ENCODE measurements around the gene MYO5A. TPM values are rescaled to one million over a fixed set of nuclear protein-coding genes. Genes with fewer than 3 reads are reported as not detected.

The MYO5A gene
- total RNA-seq, 4 donors from 2014 or later, result 5.8 to 51.2 (median 10.2) TPM

DNA sequence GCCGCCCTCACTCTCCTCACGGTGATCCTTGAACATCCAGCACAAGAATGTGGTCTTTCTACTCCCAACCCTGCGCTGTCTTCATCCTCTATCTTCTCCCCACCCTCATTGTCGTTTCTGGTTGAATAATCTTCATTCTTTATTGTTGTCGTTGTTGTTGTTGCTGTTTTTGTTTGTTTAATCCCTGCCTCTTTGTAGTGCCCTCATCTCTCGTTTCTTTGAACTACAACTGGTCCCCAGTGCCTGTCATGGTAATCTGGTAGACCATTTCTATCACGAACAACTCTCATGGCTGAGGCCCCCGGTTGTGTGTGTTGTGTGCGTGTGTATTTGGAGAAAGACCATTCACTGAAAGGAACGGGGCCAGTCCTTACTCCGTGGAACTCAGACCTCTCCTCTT is 1.3 kb upstream of the MYO5A start:
- Histone ChIP-seq H3K4me1 (peaks cover 14 to 28% of the 10 kb centered on the region in 2 donors), H3K27me3 (no peaks in the 10 kb centered on the region), H3K4me3 (peak overlapping the region in 1 of 4 donors; percentile 93), H3K9me3 (no peaks in the 10 kb centered on the region), H3K27ac (no peak overlapping the region), H3K36me3 (no peaks in the 10 kb centered on the region)
- TF ChIP-seq POLR2A (IDR thresholded peaks at IDR 0.05), result no peak
- TF ChIP-seq, protein P1, sequence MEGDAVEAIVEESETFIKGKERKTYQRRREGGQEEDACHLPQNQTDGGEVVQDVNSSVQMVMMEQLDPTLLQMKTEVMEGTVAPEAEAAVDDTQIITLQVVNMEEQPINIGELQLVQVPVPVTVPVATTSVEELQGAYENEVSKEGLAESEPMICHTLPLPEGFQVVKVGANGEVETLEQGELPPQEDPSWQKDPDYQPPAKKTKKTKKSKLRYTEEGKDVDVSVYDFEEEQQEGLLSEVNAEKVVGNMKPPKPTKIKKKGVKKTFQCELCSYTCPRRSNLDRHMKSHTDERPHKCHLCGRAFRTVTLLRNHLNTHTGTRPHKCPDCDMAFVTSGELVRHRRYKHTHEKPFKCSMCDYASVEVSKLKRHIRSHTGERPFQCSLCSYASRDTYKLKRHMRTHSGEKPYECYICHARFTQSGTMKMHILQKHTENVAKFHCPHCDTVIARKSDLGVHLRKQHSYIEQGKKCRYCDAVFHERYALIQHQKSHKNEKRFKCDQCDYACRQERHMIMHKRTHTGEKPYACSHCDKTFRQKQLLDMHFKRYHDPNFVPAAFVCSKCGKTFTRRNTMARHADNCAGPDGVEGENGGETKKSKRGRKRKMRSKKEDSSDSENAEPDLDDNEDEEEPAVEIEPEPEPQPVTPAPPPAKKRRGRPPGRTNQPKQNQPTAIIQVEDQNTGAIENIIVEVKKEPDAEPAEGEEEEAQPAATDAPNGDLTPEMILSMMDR (IDR thresholded peaks at IDR 0.05 in 4 of 5, conservative IDR thresholded peaks at IDR 0.05 in 1 of 5), result no peak
- intact Hi-C loops (cut with DNase I; ENCODE audit: low total_unique reads) (loop anchor here (2.0 to 10.0 kb wide), 5 partner anchors 32 to 273 kb away; partner anchors contain the start of gene ATOSA), in situ Hi-C loops (cut with MboI; ENCODE audit: low sequenced_read_pairs in 4 of 4) (loop anchor here in 3 of 4 donors (10.0 kb wide), 3 partner anchors 185 to 265 kb away; no protein-coding TSS in a partner anchor)
- DNase-seq (no peak), ATAC-seq (no peak)

DNA sequence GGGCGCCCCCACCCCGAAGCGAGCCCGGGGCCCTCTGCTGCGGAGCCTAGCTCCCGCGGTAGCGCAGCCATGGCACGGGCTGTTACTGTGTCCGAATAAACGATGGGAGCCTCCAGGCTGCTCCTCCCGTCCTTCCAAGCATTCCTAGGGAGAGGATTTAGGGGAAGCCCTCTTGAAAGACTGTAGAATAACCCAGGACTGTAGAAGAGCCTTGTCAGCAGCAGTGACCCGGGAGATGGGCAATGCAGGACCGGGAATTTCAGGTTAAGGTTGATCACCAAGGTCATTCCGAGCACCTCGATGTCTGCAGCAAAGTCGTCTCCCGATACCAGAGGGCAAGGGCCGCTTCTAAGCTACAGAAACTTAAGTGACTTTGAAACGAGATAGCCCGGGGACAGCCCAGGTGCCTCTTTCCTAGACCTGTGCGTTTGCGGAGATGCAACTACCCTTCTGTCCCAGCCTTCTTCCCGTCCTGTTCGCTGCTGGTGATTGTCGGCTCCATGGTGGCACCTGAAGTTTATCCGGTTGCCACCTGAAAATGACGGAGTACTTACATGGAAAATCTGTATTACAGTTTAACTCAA is 753 bp upstream of the MYO5A start:
- peak overlapping the region; percentile 36 to 93 (median 85) for H3K27ac ChIP-seq
- in situ Hi-C loops (cut with MboI; ENCODE audit: low sequenced_read_pairs in 4 of 4) (loop anchor here in 2 of 4 donors (10.0 kb wide), 2 partner anchors 185 to 205 kb away; no protein-coding TSS in a partner anchor), intact Hi-C loops (cut with DNase I; ENCODE audit: low total_unique reads) (loop anchor here (2.0 to 10.0 kb wide), 5 partner anchors 33 to 273 kb away; partner anchors contain the start of gene ATOSA)
- peak overlapping the region; percentile 41 to 93 (median 62) for H3K4me3 ChIP-seq
- TF ChIP-seq, protein P1 (IDR thresholded peaks at IDR 0.05 in 4 of 5, conservative IDR thresholded peaks at IDR 0.05 in 1 of 5), result no peak
- no peak for TF ChIP-seq POLR2A (IDR thresholded peaks at IDR 0.05)
- H3K9me3 ChIP-seq, result no peaks in the 10 kb centered on the region
- H3K4me1 ChIP-seq, result peaks cover 16 to 29% of the 10 kb centered on the region in 2 donors
- ATAC-seq (peak in 1 of 2 donors; percentile 40), DNase-seq (no peak)
- H3K27me3 ChIP-seq, result no peaks in the 10 kb centered on the region
- H3K36me3 ChIP-seq, result no peaks in the 10 kb centered on the region

DNA sequence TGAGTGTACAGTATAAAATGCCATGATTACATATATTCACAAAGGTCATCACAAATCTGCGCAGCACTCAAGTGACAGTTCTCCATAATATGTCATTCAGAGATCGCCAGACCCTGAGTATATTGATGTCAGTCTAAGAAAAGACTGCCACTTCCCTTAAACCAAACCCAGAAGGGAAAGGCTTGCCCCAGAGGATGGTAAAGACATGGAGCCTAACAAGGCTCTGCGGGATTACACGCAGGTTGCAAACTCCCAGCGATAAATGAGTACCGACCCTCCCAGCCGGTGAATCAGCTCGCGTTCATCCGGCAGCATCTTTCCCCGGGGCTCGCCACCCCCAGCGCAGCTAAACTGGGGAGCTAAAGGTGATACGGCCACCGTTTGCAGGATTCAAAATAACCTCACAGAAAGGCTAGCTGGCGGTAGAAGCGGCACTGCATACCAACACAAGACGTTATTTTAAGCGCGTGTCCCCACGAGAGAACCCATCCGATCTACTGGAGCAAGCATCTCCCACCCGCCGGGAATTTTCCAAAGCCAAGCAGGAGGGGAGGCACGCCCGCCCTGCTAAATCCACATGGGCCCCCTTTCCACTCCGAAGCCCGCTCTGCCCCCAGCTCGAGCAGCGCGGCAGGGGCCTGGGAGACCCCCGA is 643 bp downstream of the MYO5A start:
- DNase-seq (no peak), ATAC-seq (peak; percentile 25 to 31)
- Histone ChIP-seq H3K27me3 (no peaks in the 10 kb centered on the region), H3K9me3 (no peaks in the 10 kb centered on the region), H3K4me3 (peak overlapping the region; percentile 67 to 94 (median 91)), H3K27ac (peak overlapping the region; percentile 79 to 93 (median 91)), H3K4me1 (peaks cover 28 to 43% of the 10 kb centered on the region in 2 donors), H3K36me3 (no peaks in the 10 kb centered on the region)
- in situ Hi-C loops (cut with MboI; ENCODE audit: low sequenced_read_pairs in 4 of 4), result loop anchor here in 2 of 4 donors (10.0 kb wide), 2 partner anchors 183 to 207 kb away; no protein-coding TSS in a partner anchor
- intact Hi-C loops (cut with DNase I; ENCODE audit: low total_unique reads), result loop anchor here (2.0 to 10.0 kb wide), 5 partner anchors 34 to 271 kb away; partner anchors contain the start of gene ATOSA
- TF ChIP-seq, protein P1 (IDR thresholded peaks at IDR 0.05 in 4 of 5, conservative IDR thresholded peaks at IDR 0.05 in 1 of 5), result no peak
- no peak for TF ChIP-seq POLR2A (IDR thresholded peaks at IDR 0.05)

DNA sequence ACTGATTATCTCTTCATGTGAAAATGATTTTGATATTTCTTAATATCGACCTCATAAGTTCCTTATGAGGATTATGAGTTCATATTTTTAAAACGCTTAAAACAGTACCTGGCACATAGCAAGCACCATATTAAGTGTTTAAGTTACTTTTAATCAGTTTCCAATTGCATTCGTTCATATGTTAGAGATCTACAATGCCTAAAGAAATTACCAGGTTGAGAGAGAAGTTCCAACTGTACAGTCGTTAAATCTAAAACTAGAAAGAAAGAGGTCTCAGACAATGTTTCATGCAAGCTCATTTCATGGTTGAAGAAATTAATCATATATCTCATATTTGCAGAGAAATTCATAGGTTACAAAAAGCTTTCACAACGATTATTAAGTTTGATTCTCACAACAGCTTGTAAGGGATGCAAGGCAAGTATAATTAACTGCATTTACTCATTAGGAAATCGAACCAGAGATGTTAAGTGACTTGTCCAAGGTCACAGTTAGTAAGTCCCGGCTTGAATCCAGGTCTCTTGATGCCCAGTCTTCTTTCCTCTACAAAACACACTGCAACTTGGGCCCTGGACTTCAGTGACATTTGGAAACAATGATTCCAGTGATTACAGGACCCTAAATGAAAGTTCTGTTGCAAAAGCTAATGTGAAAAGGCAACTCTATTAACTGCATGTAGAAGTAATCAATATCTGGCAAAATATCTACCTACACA is 1.3 kb downstream of the MYO5A start:
- no peaks in the 10 kb centered on the region for H3K27me3 ChIP-seq
- DNase-seq (no peak), ATAC-seq (no peak)
- in situ Hi-C loops (cut with MboI; ENCODE audit: low sequenced_read_pairs in 4 of 4), result loop anchor here in 2 of 4 donors (10.0 kb wide), 2 partner anchors 183 to 207 kb away; no protein-coding TSS in a partner anchor
- intact Hi-C loops (cut with DNase I; ENCODE audit: low total_unique reads), result loop anchor here (5.0 to 10.0 kb wide), 2 partner anchors 35 to 193 kb away; no protein-coding TSS in a partner anchor
- peak overlapping the region in 3 of 4 donors; percentile 67 to 94 (median 93) for H3K4me3 ChIP-seq
- TF ChIP-seq POLR2A (IDR thresholded peaks at IDR 0.05), result no peak
- H3K4me1 ChIP-seq, result peaks cover 28 to 50% of the 10 kb centered on the region in 2 donors
- no peaks in the 10 kb centered on the region for H3K36me3 ChIP-seq
- H3K9me3 ChIP-seq, result no peaks in the 10 kb centered on the region
- H3K27ac ChIP-seq, result peak overlapping the region; percentile 79 to 93 (median 91)

Data from gastrocnemius medialis (tissue), 4 donors.